GM18861 (cell line): Measurements from ENCODE around the gene METTL6.
A peak's percentile ranks its signal among the peaks of the same experiment; 100 is the strongest.
"Not testable (repeated sequence)": the region's sequence is repeated elsewhere in the genome, so short reads cannot be mapped to it uniquely, and the experiment has no call there.

ENCODE experiments used
- ATAC-seq: cut with Tn5 transposase; IDR thresholded peaks from one replicate; pipeline ENCODE4 v1.9.1; 2021; ENCODE audit not compliant: unreplicated experiment

METTL6 gene

DNA sequence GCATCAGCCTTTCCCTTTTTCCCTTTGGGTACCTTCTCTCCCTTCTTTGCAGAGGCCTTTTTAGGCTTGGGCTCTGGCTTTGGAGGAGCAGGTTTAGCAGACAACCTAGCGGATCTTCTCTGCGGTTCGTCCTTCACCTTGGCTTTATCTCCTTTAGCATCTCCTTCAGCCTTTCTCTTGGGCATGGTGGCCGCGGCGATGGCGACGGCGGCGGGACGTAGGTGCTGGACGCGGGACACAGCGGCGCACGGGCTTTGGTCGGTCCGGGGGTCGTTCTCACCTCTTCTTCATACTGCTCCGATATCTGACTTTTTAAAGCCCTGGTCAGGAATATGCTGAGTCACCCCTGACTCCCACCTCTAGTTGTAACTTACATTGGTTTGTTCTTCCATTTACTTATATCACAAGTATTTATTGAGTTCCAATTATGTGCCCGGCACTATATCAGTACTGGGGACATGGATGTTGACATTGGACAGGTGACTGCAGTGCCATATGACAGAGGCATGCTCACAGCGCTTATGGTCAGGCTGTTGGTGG lies 51.8 kb downstream of the METTL6 start:
- ATAC-seq = no peak

DNA sequence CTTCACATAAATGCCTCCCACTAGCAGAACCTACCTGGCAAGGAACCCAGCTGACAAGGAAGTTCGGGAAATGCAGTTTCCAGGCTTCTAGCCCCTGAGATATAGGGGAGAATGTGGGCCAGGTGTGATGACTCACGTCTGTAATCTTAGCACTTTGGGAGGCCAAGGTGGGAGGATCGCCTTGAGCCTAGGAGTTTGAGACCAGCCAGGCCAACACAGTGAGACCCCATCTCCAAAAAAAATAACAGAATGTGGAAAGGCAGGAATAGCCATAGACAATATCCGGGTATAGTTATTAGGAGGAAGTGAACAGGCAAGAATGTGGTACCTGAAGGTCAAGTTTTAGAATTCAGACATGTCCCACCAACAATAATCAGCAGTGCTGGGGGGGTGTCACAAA lies 54.4 kb downstream of the METTL6 start:
- no peak for ATAC-seq

DNA sequence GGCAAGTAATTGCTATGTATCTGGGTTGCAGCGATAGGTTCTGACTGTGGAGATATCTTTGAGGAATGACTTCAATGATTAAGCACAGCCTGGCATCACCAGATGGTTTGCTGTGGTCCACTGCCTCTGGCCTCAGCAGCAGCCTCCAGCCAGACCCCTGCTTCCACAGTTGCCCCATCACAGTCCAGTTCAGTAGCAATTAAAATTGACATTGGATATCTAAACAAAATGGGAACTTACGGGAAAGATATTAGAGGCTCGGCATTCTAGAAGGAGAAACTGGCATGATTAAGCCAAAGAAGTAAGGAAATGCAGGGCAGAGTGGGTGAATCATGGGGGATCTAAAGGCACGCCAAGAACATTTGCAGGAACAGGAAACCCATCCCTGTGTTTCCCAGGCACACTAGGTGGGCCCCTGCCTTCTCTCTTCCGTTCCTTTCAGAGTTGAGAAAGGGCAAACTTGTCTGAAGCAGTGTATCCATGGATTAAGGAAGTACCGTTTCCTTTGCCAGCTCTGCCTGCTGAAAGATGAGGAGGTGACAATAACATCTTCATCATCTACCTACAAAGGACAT lies 58.7 kb downstream of the METTL6 start:
- ATAC-seq = no peak

DNA sequence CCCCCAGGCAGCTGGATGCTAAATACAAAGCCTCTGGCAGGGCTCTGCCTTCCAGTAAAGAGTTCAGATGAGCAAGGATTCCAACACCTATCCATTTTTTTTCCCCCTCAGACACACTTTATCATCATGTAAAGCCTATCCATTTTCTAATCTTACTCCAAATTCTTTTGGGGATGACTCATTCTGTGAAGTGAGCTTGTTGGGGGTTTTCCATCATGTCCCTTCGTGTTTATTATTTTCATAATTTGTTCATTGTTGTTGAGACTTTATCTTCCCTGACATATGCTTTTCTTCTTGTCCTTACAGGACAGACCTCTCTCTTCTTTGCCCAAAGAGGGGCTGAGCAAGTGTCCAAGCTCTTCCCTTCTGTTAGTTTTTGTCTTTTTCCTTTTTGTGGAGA lies 60.3 kb downstream of the METTL6 start:
- ATAC-seq = no peak

GRCh38 chr3:15364078-15364477 lies 63.3 kb downstream of the METTL6 start:
- ATAC-seq = not testable (repeated sequence)

DNA sequence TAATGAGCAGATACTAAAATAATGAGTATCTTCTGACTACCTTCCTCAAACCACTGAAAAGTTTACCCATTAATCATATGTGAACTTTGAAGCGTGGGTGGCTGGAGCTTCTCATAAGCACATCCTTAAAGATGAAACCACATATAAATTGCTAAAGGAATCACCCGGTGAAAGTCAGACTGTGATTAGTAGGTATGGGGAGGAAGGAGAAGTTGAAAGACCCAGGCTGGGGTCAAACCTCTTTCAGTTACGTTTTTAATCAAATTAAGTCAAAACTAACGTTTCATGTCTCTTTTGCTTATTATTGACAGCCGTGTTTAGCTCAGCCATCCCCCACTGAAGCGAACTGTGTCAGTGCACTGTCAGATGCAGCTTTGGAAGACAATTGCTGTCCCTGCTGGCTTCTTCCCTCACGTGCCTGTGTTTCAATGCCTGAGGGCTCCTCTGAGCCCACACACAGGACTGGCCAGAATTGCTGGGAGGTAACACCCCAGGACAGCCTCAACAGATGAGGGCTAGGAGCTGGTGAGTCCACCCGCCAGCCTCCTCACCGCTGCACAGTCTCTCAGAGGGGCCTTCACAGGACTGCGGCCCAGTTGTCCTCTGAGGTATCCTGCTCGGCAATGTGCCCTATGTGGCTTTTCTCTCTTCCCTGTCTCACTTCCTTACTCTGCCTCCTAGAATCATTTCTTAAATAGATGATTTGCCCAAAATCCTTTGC lies 65.7 kb downstream of the METTL6 start:
- peak; percentile 84 for ATAC-seq

GRCh38 chr3:15360788-15361493 lies 66.4 kb downstream of the METTL6 start:
- ATAC-seq = no peak
